T-helper 22 cell (primary cell): ENCODE results near the gene CDH4.

Source experiments
- DNase-seq: peaks from one replicate; pipeline ENCODE4 v3.0.0-alpha.2; 2020; ENCODE audit warnings: low read depth

Gene CDH4

DNA sequence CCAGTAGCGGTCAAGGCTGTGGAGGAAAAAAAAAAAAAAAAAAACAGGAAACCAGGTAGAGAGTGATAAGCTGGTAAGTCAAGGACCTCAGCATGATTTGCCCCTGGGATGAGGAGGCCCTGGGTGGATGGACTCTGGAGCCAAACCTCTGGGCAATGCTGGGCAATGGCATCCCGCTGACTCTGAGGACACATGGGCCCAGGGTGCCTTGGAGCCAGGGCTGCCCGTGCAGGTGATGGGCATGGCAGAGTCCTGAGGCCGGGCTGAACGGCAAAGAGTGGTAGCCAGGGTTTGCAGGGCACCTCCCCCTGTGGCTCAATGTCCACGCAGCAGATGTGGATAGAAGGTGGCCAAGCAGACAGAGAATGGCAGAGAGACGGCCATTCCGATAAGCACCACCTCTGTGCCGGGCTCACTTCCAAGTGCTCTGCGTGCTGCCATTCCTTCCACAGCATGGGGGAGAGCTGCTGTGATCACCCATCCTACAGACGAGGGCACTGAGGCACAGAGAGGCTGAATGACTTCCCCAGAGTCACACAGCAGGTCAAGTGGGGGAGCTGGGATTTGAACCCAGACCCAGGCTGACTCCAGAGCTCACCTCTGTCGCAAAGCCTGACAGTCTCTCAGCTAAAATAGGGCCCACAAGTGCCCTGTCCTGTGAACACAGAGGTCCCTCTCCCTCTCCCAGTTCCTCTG is 353.9 kb downstream of the CDH4 start:
- DNase-seq = no peak

DNA sequence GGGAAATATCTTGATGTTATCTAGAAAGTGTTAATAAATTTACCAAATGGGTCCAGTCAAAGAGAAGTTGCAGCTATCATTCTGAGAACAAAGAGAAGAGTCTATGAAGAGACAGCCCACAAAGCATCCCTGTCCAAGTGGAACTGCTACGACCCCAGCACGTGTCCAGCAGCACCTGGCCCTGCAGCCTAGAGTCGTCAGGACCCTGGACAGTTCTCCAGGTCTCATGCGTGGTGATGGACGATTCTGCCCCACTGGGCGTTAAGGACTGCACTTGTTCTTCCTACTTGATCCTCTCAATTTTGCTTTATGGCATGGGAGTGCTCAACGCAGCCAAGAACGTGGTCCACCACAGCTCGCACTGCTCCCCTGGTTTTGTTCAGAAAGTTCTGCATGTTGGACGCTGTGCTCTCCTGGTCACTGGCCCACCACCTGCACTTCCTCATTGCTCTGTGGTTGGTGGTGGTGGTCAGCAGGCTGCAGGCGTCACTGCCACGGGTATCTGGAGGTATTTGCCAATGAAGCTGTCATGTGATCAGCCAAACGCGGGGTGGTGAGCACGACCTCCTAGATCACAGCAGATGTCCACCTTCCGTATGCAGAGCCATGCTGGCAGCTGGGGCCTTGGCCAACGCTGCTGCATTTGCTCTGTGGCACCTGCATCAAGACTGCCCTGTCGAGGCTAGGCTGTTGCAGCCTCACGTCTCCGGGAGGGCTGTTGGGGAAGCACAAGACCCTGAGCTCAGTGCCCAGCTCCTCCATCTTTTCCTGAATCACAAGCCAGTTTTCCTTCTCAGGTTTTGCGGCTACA is 356.4 kb downstream of the CDH4 start:
- DNase-seq = no peak

DNA sequence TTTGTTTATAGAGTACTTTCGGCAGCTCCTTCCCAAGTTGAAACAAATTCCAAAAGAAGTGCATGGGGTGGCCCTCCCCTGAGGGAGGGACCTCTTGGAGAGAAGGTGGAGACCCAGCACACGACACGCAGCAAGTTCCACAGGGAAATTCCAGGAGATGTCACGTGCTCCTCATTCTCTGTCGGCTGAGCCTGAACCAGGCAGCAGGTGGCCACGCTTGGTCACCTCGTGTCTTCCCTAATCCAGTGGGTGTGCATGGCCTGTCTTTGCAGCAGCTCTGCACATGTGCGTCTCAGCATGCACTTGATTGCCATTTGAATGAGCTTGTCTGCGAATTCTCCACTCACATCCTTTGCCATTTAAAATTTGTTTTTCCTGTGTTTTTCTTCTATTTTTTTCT is 357.4 kb downstream of the CDH4 start:
- DNase-seq = no peak

DNA sequence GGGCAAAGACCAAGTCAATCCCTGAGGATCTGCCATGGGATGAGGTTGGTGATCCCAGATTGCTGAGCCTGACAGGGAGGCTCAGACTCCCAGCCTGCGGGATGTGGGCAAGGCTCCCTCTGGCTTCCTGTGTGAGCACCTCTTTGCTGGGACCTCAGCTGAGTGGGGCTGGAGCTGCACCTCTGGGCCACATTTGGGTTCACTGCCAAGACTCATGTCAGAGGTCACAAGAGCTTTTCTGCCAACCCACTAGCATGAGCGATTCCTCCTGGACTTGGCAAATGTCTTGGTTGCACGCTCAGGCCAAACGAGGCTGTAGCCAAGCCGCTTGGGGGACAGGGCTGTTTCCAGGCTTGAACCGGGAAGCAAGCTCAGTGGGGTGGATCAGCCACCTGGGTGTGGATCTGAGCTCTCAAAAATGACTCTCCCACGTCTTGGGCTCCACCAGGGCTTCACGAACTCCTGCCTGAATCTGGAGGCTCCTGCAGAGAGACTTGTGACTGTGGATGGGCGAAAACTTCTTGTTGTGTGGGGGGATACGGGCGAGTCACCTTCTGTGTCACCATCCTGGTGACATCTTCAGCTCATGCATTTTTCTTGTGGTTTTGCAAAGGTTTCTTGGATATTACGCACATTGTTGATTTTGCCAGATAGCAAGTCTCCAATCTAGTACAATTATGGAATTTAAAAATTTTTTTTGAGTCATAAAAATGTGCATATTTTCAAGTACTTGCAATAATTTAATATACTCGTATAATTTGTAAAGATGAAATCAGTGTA is 359.5 kb downstream of the CDH4 start:
- DNase-seq = no peak

DNA sequence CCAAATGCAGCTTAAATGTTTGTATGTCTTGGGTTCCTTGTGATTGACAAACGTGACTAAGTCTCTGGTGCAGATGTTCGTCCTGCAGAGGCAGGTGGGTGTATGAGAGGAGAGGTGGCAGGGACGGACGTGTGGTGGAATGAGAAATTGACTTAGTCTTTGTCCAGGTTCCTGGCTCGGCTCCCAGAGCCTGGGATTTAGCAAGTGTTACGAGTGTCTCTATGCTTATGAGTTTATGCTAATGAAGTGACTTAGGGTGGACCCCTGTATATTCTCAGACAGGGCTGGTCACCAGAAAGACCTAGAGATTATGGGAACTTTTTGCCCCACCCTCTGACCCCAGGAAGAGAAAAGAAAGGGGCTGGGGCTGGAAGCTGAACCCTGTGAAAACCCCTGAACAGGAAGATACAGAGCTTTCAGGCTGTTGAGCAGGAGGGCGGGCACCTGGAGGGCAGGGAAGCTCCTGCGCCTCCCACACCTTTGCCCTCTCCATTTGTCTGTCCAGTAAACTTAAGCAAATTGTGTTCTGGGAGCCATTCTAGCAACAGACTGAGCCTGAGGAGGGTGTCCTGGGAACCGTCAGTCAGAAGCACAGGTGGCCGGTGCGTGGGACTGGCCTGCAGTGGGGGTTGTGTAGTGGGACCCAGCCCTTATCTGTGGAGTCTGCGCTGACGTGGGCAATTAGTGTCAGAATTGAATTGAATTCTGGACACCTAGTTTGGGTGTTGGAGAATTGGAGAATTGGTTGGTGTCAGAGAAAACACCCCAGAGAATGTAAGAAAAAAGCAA is 362.1 kb downstream of the CDH4 start:
- no peak for DNase-seq

DNA sequence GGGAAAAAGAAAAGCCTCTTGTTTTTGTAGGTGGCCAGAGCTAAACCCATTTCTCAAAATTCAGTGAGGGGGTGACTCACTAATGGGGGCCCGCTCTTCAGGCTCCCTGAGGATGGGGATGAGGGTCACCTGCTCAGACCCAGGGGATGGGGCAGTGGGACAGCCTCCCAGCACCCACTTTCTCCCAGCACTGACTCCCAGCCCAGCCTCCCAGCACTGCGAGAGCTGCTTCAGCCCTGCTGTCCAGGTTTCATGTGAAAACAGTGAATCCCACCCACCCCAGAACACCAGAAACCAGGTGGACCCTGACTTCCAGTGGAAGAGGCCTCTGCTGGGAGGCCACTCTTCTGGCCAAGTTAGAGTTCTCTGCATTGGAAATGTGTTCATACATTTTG is 362.6 kb downstream of the CDH4 start:
- no peak for DNase-seq

DNA sequence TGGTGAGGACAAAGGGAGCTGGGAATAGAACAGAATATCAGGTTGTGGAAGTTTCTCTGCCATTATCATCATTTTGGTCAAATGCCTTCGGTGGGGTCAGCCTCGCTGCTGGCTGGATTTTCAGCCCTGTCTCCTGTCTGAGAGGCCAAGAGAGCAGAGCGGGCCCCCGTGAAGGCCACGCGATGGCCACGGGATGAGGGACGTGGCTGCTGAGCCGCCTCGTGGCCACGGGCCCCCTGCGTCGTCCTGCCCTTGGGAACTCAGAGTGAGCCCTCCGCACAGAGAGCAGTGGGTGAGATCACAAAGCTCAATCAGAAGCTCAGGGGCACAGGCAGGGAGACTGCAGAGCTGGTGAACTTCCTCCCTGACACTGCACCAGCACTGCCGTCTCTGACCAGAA is 363.7 kb downstream of the CDH4 start:
- DNase-seq = no peak

DNA sequence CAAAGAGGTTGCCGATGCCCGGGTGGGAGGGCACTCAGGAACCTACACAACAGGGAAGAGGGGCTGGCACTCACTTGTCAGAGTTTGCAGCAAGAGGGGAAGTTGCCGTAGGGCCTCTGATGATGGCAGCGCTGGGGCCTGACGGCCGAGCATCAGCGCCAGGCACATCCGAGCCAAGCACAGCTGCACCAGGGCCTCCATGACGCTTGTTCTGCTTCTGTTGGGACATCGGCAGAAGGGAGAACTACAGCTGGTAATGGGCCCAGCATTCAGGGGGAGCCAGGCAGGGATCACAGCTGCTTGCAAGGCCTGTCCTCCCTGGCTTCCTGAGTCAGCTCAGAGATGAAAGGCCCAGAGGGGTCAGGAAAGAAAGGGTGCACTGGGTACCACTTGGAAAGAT is 367.7 kb downstream of the CDH4 start:
- no peak for DNase-seq

DNA sequence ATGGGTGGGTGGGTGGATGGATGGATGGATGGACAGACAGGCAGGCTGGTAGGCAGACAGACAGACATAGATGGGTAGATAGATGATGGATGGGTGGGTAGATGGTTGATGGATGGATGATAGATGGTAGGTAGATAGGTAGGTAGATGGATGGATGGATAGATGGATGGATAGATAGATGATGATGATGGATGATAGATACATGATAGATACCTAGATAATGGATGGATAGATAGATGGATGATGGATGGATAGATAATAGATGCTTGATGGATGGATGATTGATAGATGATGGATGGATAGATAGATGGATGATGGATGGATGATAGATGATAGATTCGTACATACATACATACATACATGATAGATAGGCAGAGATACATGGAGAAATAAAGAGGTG is 368.1 kb downstream of the CDH4 start:
- DNase-seq = no peak

DNA sequence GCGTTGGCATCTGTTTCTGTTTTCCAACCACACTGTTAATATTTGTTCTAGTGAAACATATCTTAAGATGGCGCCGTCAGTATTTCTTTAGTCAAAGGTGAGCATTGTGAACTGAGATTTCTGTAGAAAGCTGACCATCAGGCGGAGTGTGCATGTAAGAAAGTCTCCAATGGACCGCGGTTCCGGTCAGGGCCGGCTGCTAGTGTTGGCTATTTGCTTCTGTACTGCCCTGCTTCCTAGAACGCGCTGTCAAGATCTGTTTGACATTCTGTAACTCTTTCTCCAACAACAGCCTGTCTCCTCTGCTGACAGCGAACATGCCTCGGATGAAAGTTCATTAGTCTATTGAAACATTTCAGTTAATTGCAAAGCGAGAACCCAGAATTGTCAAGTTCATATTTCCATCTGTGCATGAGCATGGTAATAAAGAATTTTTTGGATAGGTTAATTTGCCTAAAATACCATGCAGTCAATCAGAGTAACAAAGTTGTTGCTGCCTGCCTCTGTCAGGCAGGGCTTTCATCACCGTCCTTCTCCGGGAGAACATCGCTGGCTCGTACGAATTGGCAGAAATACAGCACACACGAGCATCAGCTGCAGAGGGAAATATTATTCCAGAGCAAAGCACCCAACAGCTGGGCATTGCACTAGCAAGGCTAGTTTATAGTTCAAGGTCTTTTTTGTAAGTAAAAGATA is 369.1 kb downstream of the CDH4 start:
- no peak for DNase-seq

DNA sequence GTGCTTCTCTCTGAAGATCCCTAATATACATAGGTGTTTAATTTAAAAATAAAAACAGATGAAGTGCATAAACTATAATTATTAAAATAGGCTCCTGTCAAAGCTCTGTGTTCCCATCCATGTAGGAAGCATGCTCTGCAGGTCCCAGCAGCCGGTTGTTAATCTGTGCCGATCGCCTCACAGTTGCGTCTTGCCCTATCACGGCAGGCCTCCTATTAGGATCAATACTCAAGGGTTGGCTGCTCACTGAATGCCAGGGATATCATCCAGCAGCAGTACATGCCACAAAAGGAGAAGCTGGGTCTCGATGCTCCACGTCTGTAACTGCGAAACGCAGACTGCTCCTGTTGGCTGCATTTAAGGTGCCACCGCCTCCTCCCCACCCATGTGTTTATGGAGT is 369.8 kb downstream of the CDH4 start:
- no peak for DNase-seq

DNA sequence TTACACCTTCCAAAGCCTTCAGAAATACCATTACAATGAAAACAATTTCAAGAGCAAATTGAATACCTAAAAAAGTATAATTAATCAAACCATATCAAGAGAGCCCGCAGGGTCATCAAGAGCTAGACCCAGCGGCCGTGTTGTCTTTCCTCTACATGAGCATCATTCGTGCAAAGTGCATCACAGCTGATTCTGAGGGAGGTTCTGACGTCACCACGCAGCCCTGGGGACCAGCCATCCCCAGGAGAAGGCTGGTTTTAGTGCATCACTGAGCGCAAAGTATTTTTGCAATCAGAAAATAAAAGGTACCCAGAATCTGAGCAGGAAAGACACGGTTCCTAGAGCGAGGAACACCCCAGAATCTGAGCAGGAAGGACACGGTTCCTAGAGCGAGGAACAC is 371.4 kb downstream of the CDH4 start:
- no peak for DNase-seq

DNA sequence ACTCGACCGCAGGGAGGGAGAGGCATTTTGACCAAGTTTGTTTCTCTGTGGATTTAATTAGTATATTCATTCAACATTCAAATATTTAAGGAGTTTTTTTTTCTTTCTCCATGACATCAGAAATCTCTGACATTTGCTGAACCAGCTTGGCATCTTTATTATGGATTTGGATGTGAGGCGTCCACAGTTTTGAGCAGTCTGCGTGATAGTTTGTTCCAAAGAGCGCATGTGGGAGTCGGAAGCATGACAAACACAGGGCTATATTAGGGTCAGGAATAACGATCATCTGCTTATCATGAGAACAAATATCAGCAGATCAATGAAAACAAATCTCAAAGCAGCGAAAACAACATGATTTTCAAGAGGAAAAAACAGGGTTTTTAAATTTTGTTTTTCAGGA is 373.2 kb downstream of the CDH4 start:
- DNase-seq = no peak

DNA sequence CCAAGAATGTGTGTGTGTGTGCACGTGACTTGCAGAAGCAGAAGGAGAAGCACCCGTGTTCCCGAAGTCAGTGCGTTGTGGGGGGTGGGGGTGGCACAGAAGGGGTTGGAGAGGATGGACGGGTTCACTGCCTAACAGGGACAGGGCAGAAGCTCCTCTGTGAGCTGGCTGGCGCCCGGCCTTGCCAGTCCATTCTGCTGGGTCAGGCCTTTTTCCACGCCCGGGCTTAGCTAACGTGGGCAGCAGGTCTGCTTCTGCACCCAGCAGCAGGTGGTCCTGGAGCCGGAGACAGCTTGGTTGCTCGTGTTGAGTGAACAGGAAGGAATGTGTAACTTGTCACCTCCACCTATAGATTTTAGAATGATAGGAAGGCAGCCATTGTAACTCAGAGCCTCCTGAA is 374.4 kb downstream of the CDH4 start:
- no peak for DNase-seq

DNA sequence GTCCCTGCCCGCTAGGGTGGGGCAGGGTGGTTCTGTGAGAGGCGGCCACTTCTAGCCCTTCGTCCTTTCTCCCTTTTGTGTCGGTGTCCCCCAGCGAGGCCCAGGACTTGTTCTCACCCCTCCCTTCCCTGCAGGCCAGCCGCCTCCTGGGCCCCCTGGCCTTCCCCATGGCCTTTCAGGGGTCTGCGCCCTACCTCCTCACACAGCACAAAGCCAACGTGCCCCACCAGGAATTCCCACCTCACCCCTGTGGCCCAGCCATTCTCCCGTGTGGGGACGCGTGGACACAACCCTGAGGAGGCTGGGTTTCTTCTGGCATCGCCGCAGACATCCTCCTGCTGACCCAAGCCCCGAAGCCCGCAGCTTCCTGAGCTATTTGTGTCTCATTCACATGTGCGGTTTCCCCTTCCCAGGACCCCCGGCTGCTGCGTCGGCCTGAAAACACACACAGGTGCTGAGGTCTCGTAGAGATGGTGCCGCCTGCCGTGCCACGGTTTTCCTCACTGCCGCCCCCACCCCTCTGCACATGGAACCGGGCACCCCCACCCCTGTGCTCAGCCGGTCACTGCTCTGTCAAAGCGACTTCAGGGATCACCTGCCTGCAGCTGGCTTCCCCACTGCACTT is 375.8 kb downstream of the CDH4 start:
- DNase-seq = no peak

DNA sequence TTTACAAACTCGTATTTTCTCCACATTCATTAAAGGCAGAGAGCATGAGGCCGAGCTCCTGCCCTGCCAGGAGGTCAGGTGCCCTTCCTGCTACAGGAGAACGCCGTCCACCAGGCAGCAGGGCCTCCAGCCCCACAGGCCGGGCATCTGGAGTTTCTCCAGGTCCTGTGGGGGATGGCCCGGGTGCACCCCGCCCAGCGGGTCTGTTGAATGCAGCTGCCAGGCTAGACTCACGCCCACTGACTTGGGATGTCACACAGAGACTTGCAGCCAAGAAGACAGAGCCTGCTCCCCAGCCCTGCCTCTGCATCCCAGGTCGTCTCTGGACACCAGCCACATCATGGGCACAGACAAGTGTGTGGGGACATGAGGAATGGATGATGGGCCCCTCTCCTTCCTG is 376.4 kb downstream of the CDH4 start:
- no peak for DNase-seq

DNA sequence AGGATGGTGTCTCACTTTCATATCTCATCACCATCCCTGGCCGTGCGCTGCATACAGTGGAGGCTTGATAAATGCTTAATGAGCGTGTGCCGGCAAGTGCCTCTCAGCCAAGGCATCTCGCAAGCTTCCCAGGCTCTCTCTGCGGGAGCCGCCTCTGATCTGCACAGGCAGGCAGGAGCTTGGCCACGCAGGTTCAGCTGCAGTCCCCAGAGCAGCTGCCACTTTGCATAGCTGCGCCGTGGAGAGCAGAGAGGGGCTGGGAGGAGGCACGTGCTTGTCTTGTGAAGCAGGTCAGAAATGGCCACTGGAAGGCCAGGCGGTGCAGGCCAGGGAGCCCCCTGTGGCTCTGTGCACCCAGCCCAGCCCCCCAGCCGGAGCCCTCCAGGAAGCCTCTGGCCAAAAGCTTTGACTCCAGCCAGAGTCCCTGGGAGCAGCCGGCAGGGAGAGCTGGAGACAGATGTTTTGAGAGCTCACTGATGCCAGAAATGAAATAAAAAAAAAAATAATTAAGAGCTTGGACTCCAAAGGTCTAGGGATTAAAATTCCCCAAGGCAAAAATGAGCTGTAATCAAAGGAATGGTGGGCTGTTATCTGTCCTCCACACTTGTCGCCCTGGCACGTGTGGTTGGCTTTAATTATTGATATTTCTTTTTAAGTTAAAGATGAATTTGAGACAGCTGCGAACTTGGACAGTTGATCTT is 377.0 kb downstream of the CDH4 start:
- DNase-seq = no peak

DNA sequence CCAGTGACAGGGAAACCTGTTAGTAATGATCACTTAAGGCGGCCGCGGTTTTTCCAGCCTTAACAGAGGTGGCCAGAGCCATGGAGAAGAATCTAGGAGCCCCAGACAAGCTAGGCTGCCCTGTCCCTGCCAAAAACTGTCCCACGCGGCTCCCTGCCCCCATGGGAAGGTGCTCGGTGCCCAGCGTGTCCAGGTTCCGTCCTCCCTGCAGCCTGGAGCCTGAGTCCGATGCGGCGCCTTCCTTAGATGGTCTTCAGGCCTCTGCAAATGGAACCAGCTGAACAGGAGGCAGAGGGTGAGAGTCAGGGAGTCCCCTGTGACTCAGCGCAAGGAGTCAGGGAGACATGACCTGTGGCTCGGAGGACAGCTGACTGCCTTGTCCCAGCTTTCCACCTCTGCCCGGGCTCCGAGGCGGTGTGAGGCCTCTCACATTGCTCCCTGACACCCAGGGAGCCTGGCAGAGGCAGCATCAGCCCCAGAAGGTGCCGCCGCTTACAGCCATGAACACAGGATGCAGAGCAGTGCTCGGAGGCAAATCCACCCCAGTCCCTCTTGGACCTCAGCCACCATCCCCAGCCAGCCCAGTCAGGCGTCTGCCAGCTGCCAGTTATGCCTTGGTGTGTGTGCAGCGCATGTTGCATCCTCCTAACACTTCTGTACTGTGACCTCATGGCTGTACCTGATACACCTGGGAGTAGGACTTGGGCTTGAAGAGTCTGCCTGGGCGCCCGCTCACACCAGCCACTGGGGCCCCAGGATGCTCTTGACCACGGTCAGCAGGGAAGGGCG is 377.7 kb downstream of the CDH4 start:
- no peak for DNase-seq

DNA sequence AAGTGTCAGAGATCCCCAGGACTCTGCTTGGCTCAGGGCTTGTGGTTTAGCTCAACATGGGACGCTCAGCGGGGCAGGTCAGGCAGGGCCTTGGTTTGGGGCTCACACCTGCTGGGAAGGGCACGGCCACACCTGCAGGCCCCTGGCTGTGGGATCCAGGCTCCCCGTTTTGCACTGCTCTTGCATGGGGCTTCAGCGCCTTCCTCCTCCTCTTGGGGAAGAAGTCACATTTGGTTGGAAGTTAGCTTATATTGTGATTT is 378.3 kb downstream of the CDH4 start:
- no peak for DNase-seq

DNA sequence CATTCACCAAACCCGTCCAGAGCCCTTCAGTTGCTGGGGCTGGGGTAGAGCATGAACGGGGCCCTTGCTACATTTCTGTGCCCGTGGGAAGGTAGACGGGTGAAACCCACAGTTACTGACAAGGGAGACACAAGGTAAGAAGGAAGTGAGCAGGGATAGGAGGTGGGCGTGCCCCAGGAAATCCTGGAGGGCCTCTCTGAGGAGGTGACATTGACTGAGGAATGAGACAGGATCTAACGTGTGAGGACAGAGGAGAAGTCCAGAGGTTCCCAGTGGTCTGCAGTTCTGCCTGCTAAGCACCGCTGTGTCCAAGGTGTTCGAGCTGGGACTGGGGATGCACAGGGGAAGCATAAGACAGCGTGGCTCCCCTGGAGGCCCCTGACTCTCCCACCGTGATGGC is 378.8 kb downstream of the CDH4 start:
- DNase-seq = no peak
